Muscle layer of colon (tissue), 2 donors: Measurements from ENCODE around the gene CD79A.

Experiments used
- H3K27ac ChIP-seq: one replicate; pipeline ENCODE4 v1.7.0; 2013; ENCODE audit warnings: low read depth, mild to moderate bottlenecking, low read length, moderate library complexity
- H3K27me3 ChIP-seq, 2 donors: one replicate each; pipeline ENCODE4 v1.7.0; 2013; ENCODE audit warnings: low read length in 2 of 2, mild to moderate bottlenecking in 2 of 2; ENCODE audit not compliant: insufficient read depth in 2 of 2, control insufficient read depth in 1 of 2
- H3K36me3 ChIP-seq: one replicate; pipeline ENCODE4 v1.7.0; 2013; ENCODE audit warnings: mild to moderate bottlenecking, low read length; ENCODE audit not compliant: insufficient read depth
- H3K4me1 ChIP-seq: one replicate; pipeline ENCODE4 v1.7.0; 2013; ENCODE audit warnings: mild to moderate bottlenecking, low read length; ENCODE audit not compliant: insufficient read depth
- H3K4me3 ChIP-seq, 2 donors: one replicate each; pipeline ENCODE4 v1.7.0; 2013; ENCODE audit warnings: low read length in 2 of 2, low read depth in 1 of 2, mild to moderate bottlenecking in 1 of 2, moderate library complexity in 1 of 2
- H3K9ac ChIP-seq: one replicate; pipeline ENCODE4 v1.7.0; 2013; ENCODE audit warnings: low read length
- H3K9me3 ChIP-seq: one replicate; pipeline ENCODE4 v1.7.0; 2013; ENCODE audit warnings: mild to moderate bottlenecking, low read length
- donor health status: abdominal sarcoma.
- donor health status: Adenocarcinoma of cecum.

Gene CD79A

DNA sequence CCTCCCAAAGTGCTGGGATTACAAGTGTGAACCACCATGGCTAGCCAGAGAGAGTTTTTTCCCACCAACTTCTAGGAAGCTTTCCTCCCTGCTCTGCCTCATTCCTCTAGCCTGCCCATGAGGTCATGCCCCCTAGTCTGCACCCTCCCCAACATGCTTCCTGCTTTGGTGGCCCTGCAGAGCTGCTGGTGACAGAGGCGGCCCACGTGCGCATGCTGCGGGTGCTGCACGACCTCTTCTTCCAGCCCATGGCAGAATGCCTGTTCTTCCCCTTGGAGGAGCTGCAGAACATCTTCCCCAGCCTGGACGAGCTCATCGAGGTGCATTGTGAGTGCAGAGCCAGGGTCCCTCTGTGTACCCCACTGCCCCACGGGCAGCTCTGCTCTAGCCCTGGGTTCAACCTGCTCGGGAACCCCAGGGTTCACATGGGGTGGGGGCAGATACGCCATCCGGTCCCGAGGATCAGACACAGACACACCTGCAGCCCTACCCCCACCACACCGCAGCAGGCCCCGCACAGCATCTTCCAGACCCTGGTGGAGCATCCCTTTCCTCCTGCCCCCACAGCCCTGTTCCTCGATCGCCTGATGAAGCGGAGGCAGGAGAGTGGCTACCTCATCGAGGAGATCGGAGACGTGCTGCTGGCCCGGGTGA is 24.8 kb downstream of the CD79A start:
- Histone ChIP-seq H3K27ac (no peak overlapping the region), H3K36me3 (peaks cover 63% of the 10 kb centered on the region), H3K9ac (no peak overlapping the region), H3K9me3 (no peaks in the 10 kb centered on the region), H3K27me3 (no peaks in the 10 kb centered on the region), H3K4me3 (no peak overlapping the region), H3K4me1 (no peaks in the 10 kb centered on the region)

GRCh38 chr19:41902594-41902993 is 25.5 kb downstream of the CD79A start:
- H3K4me1 ChIP-seq: no peaks in the 10 kb centered on the region
- no peaks in the 10 kb centered on the region for H3K9me3 ChIP-seq
- H3K27ac ChIP-seq: no peak overlapping the region
- H3K9ac ChIP-seq: no peak overlapping the region
- peaks cover 65% of the 10 kb centered on the region for H3K36me3 ChIP-seq
- no peaks in the 10 kb centered on the region for H3K27me3 ChIP-seq
- H3K4me3 ChIP-seq: no peak overlapping the region

GRCh38 chr19:41903193-41903953 is 26.3 kb downstream of the CD79A start:
- no peak overlapping the region for H3K4me3 ChIP-seq
- no peak overlapping the region for H3K9ac ChIP-seq
- no peaks in the 10 kb centered on the region for H3K4me1 ChIP-seq
- H3K36me3 ChIP-seq: peaks cover 57% of the 10 kb centered on the region
- H3K27ac ChIP-seq: no peak overlapping the region
- H3K9me3 ChIP-seq: no peaks in the 10 kb centered on the region
- no peaks in the 10 kb centered on the region for H3K27me3 ChIP-seq

DNA sequence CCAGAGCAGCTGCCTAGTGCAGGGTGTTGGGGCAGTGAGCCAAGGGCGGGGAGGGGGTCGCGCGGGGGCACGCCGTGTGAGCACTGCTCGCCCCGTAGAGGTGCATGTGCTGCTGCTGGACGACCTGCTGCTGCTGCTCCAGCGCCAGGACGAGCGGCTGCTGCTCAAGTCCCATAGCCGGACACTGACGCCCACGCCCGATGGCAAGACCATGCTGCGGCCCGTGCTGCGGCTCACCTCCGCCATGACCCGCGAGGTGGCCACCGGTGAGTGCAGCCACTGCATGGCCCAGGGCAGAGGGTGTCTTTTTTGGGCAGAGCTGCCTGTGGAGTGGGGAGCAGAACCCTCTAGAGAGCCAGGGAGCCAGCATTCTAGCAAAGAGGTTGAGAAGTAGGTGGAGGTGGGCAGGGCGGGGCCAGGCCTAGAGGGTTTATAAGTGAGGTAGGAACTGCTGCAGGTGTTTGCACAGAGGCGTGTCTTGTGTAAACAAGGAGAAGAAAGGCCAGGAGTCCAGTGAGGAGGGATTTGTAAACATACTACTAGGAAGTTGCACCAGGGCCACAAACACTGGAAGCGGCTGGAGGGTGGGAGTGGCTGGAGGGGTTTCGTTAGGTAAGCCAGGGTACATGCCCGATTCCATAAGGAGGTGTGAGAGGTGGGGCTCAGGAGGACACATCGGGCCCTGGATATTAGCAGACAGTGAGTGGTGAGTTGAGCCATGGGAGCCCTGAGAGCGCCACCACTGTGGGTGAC is 27.2 kb downstream of the CD79A start:
- Histone ChIP-seq H3K9ac (no peak overlapping the region), H3K36me3 (peaks cover 54% of the 10 kb centered on the region)

GRCh38 chr19:41905273-41906002 is 28.4 kb downstream of the CD79A start:
- Histone ChIP-seq H3K9ac (no peak overlapping the region), H3K27ac (no peak overlapping the region), H3K36me3 (peaks cover 51% of the 10 kb centered on the region), H3K9me3 (no peaks in the 10 kb centered on the region), H3K27me3 (peaks cover 0 to 3% of the 10 kb centered on the region in 2 donors), H3K4me1 (no peaks in the 10 kb centered on the region), H3K4me3 (no peak overlapping the region)

More for the DNA sequence above, 27.2 kb downstream of the CD79A start:
- Histone ChIP-seq H3K4me3 (no peak overlapping the region), H3K4me1 (no peaks in the 10 kb centered on the region), H3K27me3 (no peaks in the 10 kb centered on the region), H3K27ac (no peak overlapping the region), H3K9me3 (no peaks in the 10 kb centered on the region)

GRCh38 chr19:41906271-41906670 is 29.2 kb downstream of the CD79A start:
- Histone ChIP-seq H3K9ac (no peak overlapping the region), H3K4me3 (no peak overlapping the region), H3K36me3 (peaks cover 50% of the 10 kb centered on the region), H3K27ac (no peak overlapping the region), H3K4me1 (no peaks in the 10 kb centered on the region), H3K27me3 (peaks cover 0 to 9% of the 10 kb centered on the region in 2 donors), H3K9me3 (no peaks in the 10 kb centered on the region)

- Histone ChIP-seq H3K36me3 (peaks cover 45% of the 10 kb centered on the region), H3K9me3 (no peaks in the 10 kb centered on the region), H3K9ac (no peak overlapping the region), H3K4me1 (no peaks in the 10 kb centered on the region), H3K27ac (no peak overlapping the region), H3K4me3 (no peak overlapping the region), H3K27me3 (peaks cover 6 to 16% of the 10 kb centered on the region in 2 donors)
Measured at GRCh38 chr19:41906916-41907680, 30.0 kb downstream of the CD79A start.

DNA sequence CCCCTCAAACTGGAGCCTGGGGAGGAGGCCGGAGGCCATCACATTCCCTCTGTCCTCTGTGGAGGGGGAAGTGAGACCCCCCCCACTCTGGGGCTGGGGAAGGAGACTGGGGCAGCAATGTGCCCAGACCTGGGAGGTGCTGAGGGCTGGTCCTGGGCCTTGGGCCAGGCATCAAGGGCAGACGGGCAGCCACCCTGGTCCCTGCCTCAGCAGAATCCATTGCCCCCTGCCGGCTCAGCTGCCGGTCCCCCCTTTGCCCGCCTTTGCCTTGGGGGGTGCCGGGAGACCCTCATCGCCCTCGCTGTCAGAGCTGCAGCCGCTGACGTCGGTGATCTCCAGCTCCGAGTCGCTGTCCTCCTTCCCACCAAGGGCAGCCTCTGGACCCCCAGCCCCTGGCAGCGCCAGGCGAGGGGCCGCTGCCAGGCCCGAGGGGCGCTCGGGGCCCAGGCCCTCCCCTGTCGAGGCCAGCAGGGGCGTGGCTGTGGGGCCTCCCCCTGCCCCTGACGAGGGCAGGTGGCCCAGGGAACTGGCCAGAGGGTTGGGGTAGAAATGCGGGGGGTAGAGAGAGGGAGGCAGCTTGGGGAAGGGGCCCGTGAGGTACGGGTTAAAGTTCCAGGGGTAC is 31.0 kb downstream of the CD79A start:
- Histone ChIP-seq H3K27me3 (peaks cover 14 to 20% of the 10 kb centered on the region in 2 donors), H3K27ac (no peak overlapping the region), H3K36me3 (peaks cover 36% of the 10 kb centered on the region), H3K4me3 (no peak overlapping the region), H3K9ac (no peak overlapping the region), H3K4me1 (no peaks in the 10 kb centered on the region), H3K9me3 (no peaks in the 10 kb centered on the region)

GRCh38 chr19:41908724-41909464 is 31.8 kb downstream of the CD79A start:
- H3K36me3 ChIP-seq: peaks cover 28% of the 10 kb centered on the region
- no peaks in the 10 kb centered on the region for H3K9me3 ChIP-seq
- no peak overlapping the region for H3K9ac ChIP-seq
- peaks cover 21 to 25% of the 10 kb centered on the region in 2 donors for H3K27me3 ChIP-seq
- H3K4me1 ChIP-seq: no peaks in the 10 kb centered on the region
- no peak overlapping the region for H3K4me3 ChIP-seq
- H3K27ac ChIP-seq: no peak overlapping the region

- H3K9ac ChIP-seq: no peak overlapping the region
- no peaks in the 10 kb centered on the region for H3K4me1 ChIP-seq
- no peaks in the 10 kb centered on the region for H3K9me3 ChIP-seq
- no peak overlapping the region for H3K27ac ChIP-seq
- H3K36me3 ChIP-seq: peaks cover 20% of the 10 kb centered on the region
- no peak overlapping the region for H3K4me3 ChIP-seq
- peaks cover 27 to 31% of the 10 kb centered on the region in 2 donors for H3K27me3 ChIP-seq
Measured at GRCh38 chr19:41909706-41910105, 32.6 kb downstream of the CD79A start.
